Panc1 (cell line): ENCODE data around the gene SGCE. TPM values are rescaled to one million over a fixed set of nuclear protein-coding genes. Genes with fewer than 3 reads are reported as not detected.

ENCODE experiments used
- ATAC-seq: fragments of 200-7000 bp; cut with Tn5 transposase; 2 replicates; pipeline ENCODE4 v1.9.1; 2020; ENCODE audit warnings: mild to moderate bottlenecking, moderate library complexity
- BruUV-seq: library from RNA; stranded (reverse); fragments of 400-500 nt; replicated peaks from 2 replicates; lab custom pipeline; 2021; lab: Mats Ljungman, UMichigan
- CTCF ChIA-PET: fragments of 300-600 bp; sonication (Branson Sonifier 250); formaldehyde crosslinking; loops from one replicate; lab custom pipeline; 2022; ENCODE audit warnings: antibody characterized with exemption; lab: Charles Lee
- POLR2A ChIA-PET: fragments of 300-600 bp; sonication (Branson Sonifier 250); formaldehyde crosslinking; loops from one replicate; lab custom pipeline; 2022; ENCODE audit warnings: antibody characterized with exemption; lab: Charles Lee
- DNase-seq: peaks from one replicate; pipeline ENCODE4 v3.0.0-alpha.2; 2010; ENCODE audit warnings: low read depth, low spot score
- H3K27ac ChIP-seq: 2 replicates; pipeline ENCODE4 v1.5.1; 2011; ENCODE audit warnings: mild to moderate bottlenecking, low read length, inconsistent platforms
- H3K27me3 ChIP-seq: fragments of 200-500 bp; sonication (Bioruptor generic); 2 replicates; pipeline ENCODE4 v1.6.0; 2014; ENCODE audit warnings: low read length, inconsistent platforms; ENCODE audit not compliant: control insufficient read depth, insufficient read depth
- H3K36me3 ChIP-seq: fragments of 200-500 bp; sonication (Bioruptor generic); 2 replicates; pipeline ENCODE4 v1.5.1; 2014; ENCODE audit warnings: inconsistent platforms, mild to moderate bottlenecking, low read length, moderate library complexity; ENCODE audit not compliant: control insufficient read depth, insufficient read depth
- H3K4me1 ChIP-seq: 2 replicates; pipeline ENCODE4 v1.5.1; 2011; ENCODE audit warnings: inconsistent platforms, mild to moderate bottlenecking, low read length, moderate library complexity; ENCODE audit not compliant: control insufficient read depth, insufficient read depth
- H3K4me3 ChIP-seq, 2 experiments: 2 replicates each; pipeline ENCODE4 v1.5.1; 2011 to 2012; ENCODE audit warnings: low read depth in 2 of 2, low read length in 2 of 2, mild to moderate bottlenecking in 2 of 2, inconsistent platforms in 1 of 2, moderate library complexity in 1 of 2
- H3K9me3 ChIP-seq: fragments of 200-500 bp; sonication (Bioruptor generic); 2 replicates; pipeline ENCODE4 v1.5.1; 2014; ENCODE audit warnings: low read depth, mild to moderate bottlenecking, inconsistent platforms, low read length, moderate library complexity; ENCODE audit not compliant: control insufficient read depth, insufficient read depth
- CTCF ChIP-seq: fragments of 450-650 bp; IDR thresholded peaks from 2 replicates; pipeline ENCODE4 v1.5.1; 2017; ENCODE audit warnings: mild to moderate bottlenecking
- POLR2AphosphoS5 ChIP-seq: IDR thresholded peaks from 2 replicates; pipeline ENCODE4 v1.6.1; 2012; ENCODE audit warnings: mild to moderate bottlenecking, low read depth, low read length, moderate library complexity
- REST ChIP-seq, 2 experiments: IDR thresholded peaks; 2 replicates each; pipeline ENCODE4 v1.6.1; 2011 to 2012; ENCODE audit warnings: low read depth in 2 of 2, control low read depth in 1 of 2, low read length in 1 of 2, mild to moderate bottlenecking in 1 of 2, moderate library complexity in 1 of 2; ENCODE audit not compliant: insufficient read depth in 1 of 2
- SIN3A ChIP-seq: IDR thresholded peaks from 2 replicates; pipeline ENCODE4 v1.6.1; 2012; ENCODE audit warnings: low read depth, mild to moderate bottlenecking, low read length, moderate library complexity, borderline replicate concordance; ENCODE audit not compliant: insufficient read depth
- TCF7L2 ChIP-seq: IDR thresholded peaks from 2 replicates; pipeline ENCODE4 v1.6.1; 2011; ENCODE audit warnings: mild to moderate bottlenecking, low read depth, low read length, inconsistent platforms
- in situ Hi-C: cut with HindIII; loops from 2 replicates; pipeline ENCODE4 v1.10.0; 2016; ENCODE audit warnings: low sequenced_read_pairs, low pct_unique_long_range_greater_than_20kb
- intact Hi-C: fragments of 100-400 bp; cut with micrococcal nuclease; formaldehyde crosslinking; loops from one replicate; pipeline ENCODE4 v1.10.0; 2022; ENCODE audit not compliant: unreplicated experiment
- total RNA-seq: library from RNA; stranded (reverse); gene quantifications from one replicate; pipeline ENCODE4 v1.2.1, GENCODE V29; 2021; ENCODE audit not compliant: unreplicated experiment

The SGCE gene
- total RNA-seq, 1 experiment from 2014 or later, result 32.0 TPM

- Histone ChIP-seq H3K4me3 (no peak overlapping the region), H3K36me3 (no peaks in the 10 kb centered on the region), H3K9me3 (no peaks in the 10 kb centered on the region), H3K27ac (no peak overlapping the region), H3K4me1 (no peaks in the 10 kb centered on the region), H3K27me3 (no peaks in the 10 kb centered on the region)
- in situ Hi-C loops, result no loop called here
- TF ChIP-seq TCF7L2, result no peak
- TF ChIP-seq SIN3A, result no peak
- no peak for TF ChIP-seq REST (IDR thresholded peaks at IDR 0.05; ENCODE audit: insufficient read depth in 1 of 2, low read depth in 2 of 2, low read length in 1 of 2)
- no peak for TF ChIP-seq POLR2AphosphoS5
- TF ChIP-seq CTCF, result no peak
- ChIA-PET POLR2A (no interaction called here), CTCF (no interaction called here)
- DNase-seq, result no peak
- BruUV-seq, result no TSS peak
- intact Hi-C loops, result no loop called here
- no peak for ATAC-seq
These were observed 43.7 kb downstream of the SGCE start for GRCh38 chr7:94612253-94612652.

- Histone ChIP-seq H3K4me1 (no peaks in the 10 kb centered on the region), H3K27me3 (no peaks in the 10 kb centered on the region), H3K9me3 (no peaks in the 10 kb centered on the region), H3K27ac (no peak overlapping the region), H3K4me3 (no peak overlapping the region), H3K36me3 (no peaks in the 10 kb centered on the region; the same call in 1 of the 2 replicates)
- ChIA-PET POLR2A (no interaction called here), CTCF (no interaction called here)
- BruUV-seq, result no TSS peak
- no peak for DNase-seq
- intact Hi-C loops (no loop called here), in situ Hi-C loops (no loop called here)
- no peak for ATAC-seq
- TF ChIP-seq POLR2AphosphoS5 (no peak), REST (IDR thresholded peaks at IDR 0.05; ENCODE audit: insufficient read depth in 1 of 2, low read depth in 2 of 2, low read length in 1 of 2) (no peak), SIN3A (no peak), TCF7L2 (no peak), CTCF (no peak)
These were observed 46.4 kb downstream of the SGCE start for GRCh38 chr7:94609561-94609960.
